8988T (cell line): ENCODE results near the gene COL18A1.
"Not testable (repeated sequence)": the region's sequence is repeated elsewhere in the genome, so short reads cannot be mapped to it uniquely, and the experiment has no call there.

Experiments used
- DNase-seq: peaks from one replicate; pipeline ENCODE4 v3.0.0; 2011

The COL18A1 gene

DNA sequence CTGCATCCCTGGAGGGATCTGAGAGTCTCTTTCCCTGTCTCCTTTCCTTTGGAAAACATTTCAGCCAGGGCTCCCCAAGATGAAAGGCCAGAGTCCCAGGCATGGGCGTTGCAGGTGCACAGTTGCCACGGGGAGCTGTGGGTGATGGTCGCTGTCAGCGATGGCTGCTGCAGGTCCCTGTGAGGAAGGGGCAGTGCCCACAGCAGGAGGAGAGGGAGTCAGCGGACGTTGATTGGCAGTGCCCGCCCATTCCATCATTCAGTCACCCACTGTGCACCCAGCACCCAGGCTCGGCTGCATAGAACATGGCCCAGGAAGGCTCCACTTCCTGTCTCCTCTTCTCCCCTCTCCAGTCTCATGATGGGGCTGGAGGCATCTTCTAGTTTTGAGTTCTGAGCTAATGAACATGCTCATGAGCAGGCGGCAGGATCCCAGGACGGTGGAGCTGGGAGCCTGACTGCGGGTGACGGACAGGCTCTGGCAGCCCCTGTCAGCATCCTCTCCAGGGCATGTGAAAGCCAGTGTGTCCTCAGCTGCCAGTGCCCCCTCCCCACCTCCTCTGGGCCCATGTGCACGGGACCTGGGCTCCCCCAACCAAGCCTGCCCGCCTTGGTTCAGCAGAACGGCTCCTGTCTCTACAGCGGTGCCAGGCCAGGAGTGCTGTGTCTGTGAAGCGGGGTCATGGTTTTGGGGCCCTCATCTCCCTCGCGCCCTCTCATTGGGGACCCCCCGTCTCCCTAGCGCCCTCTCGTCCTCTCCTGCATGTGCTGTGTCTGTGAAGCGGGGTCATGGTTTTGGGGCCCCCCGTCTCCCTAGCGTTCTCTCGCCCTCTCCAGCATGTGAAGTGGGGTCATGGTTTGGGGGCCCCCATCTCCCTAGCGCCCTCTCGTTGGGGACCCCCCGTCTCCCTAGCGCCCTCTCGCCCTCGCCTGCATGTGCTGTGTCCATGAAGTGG is 24.5 kb downstream of the COL18A1 start:
- no peak for DNase-seq

GRCh38 chr21:45430521-45431501 is 25.8 kb downstream of the COL18A1 start:
- DNase-seq: no peak

DNA sequence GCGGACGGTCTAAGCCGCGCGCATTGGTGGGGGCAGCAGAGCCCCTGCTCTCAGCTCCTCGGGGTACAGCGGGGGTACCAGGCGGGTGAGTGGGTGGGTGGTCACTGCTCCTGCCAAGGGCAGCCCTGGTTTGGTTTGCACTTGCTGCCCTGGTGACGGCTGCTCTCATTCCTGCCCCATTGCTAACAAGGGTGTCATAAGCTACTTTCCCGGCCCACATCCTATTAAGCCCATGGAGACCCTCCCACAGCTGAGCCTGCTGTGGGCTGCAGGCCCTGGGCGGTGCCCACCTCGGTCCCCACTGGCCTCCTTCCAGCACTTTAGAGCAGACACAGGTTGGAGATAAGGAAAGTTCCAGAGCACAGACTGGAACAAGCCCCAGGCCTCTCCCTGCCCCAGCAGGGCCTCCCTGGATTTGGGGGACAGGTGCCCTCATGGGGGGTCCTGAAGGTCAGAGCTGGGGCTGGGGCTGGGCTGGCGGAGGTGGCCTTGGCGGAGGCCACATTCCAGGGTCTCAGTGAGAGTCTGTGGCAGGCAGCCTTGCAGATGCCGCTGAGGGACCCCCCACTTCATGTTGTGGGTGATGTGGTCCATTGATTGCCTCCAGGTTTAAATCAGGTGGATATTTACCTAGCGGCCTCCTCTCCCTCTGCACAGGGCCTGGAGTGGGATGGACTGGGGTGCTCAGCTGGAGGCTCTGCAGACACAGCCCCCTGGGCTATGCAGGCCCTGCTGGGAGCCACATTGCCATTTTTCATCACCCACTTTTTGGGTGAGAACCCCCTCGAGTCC is 27.0 kb downstream of the COL18A1 start:
- no peak for DNase-seq

GRCh38 chr21:45432575-45433255 is 27.8 kb downstream of the COL18A1 start:
- DNase-seq: no peak

DNA sequence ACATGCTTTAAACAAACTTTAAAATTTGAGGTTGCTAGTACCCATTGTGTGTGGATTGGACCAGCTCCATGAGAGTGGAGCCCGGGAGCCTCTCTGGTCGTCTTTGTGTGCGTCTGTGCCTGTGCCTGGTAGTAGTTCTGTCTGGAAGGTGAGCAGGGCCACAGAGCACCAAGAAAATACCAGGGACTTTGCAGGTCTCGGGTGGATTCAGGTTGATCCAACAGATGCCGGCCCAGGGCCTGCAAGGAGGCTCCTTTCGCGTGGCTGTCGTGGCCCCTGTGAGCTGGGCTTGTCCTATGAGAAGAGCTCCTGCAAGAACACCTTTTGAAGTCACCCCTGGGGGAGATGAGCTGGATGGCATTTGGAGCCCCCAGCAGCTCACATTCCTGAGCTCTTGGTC is 28.3 kb downstream of the COL18A1 start:
- DNase-seq: no peak

DNA sequence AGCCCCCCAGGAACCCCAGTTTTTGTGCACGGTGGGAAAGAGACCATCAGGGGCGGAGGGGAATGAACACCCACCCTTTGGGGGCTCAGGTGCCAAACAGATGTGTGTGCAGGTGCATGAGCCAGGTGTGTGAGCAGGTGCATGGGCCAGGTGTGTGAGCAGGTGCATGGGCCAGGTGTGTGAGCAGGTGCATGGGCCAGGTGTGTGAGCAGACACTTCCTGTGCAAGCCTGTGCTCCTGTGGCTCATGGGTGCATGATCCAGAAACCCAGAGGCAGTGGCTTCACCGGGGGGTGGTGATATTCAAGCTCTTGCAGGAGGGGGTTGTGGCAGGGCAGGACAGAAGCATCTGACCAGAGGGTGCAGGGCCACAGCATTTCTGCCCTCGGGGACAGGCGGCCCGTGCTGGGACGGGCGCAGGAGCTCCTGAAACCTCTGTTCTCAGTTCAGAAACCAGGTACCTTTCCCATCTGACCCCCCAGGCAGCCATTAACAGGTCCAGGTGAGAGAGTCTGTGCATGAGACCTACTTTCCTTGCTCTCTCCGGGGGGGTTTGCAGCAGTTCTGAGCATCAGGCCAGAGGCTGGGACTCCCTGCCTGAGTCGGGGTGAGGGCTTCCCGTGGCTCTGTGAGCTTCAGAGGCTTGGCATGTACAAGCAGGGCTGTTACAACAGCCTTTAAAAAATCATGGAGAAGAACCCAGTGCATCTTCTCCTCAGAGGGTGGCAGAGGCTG is 29.1 kb downstream of the COL18A1 start:
- no peak for DNase-seq

- DNase-seq: no peak
Measured at GRCh38 chr21:45434645-45435217, 29.8 kb downstream of the COL18A1 start.

DNA sequence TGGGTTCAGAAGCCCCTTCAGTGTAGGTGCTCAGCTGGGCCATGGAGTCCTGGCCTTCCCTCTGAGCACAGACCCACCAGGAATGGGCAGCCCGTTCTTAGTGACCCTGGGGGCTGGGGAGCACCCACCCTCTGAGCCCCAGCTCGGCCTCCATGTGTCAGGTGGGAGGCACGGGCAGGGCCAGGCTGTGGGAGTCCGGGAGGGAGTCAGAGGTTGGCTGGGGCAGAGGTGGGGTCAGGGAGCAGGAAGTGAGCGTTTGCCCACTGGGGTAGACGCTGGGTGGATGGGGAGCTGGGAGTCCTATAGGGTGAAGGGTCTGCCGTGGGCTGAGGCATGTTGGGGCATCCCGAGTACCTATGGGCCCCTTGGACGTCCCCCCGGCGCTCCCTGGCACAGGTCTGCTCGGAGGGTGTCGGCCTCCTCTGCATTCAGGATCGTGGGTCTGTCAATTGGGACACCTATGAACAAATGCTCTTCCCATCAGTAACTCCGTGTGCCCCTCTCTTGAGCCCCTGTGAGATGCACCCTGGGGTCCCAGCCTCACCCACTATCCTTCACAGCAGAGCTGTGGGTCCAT is 30.5 kb downstream of the COL18A1 start:
- no peak for DNase-seq

- no peak for DNase-seq
Measured at GRCh38 chr21:45436351-45437065, 31.5 kb downstream of the COL18A1 start.

- not testable (repeated sequence) for DNase-seq
Measured at GRCh38 chr21:45437844-45438243, 32.9 kb downstream of the COL18A1 start.

DNA sequence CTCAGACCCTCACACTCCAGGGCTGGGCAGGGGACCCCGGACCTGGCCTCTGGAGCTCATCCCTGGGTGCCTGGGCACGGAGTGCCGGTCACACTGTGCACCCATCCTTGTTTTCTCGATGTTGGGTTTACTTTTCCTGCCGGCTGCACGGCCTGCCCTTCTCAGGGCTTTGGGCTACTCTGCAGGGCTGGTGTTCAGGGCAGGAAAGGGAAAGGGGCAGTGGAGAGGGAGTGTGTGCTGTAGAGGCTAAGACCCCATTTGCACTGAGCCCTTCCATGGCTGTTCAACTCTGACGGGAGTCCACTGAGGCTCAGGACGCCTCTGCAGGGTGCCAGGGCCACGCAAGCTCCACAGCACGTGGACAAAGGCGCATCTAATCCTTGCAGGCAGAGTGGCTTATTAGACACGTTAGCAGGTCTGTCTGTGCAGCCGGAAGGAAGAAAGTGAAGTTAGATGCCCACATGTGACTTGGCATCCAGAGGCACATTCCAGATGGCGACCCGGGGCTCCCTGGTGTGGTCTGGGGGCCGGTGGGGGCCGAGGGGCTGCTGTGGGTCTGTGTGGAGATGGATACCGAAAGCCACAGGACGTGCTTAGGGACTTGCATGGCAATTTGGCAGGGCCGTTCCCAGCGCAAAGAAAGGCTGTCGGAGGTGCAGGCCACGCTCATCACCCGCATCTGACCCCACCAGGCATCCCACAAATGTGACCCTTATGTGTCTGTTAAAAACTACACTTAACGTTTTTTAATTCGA is 33.6 kb downstream of the COL18A1 start:
- no peak for DNase-seq

- DNase-seq: peak; percentile 99
Measured at GRCh38 chr21:45439161-45439872, 34.4 kb downstream of the COL18A1 start.

DNA sequence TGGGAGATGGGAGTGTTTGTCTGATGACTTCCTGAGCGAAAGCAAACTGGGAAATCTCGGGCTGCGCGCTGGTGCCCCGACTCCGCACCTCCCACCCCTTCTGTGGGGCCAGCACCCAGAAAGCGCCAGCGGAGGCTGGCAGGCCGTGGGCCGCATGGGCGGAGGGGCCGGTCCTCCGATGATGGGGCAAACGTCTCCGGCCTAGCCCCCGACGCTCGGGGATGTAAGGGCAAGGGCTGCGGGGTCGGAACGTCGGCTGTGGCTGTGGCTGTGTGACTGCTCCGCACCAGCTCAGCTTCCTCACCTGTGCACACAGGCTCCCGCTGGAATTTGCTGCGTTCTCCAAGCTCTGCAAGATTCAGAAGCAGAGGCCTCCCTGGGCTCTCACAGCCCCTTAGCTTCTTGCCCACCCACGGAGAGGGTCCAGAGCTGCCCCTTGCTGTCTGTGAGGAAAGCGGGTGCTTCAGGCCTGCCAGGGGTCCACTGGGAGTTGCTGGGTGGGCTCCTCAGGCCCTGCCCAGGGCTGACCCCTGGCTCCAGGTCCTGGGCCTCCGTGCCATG is 35.0 kb downstream of the COL18A1 start:
- no peak for DNase-seq

DNA sequence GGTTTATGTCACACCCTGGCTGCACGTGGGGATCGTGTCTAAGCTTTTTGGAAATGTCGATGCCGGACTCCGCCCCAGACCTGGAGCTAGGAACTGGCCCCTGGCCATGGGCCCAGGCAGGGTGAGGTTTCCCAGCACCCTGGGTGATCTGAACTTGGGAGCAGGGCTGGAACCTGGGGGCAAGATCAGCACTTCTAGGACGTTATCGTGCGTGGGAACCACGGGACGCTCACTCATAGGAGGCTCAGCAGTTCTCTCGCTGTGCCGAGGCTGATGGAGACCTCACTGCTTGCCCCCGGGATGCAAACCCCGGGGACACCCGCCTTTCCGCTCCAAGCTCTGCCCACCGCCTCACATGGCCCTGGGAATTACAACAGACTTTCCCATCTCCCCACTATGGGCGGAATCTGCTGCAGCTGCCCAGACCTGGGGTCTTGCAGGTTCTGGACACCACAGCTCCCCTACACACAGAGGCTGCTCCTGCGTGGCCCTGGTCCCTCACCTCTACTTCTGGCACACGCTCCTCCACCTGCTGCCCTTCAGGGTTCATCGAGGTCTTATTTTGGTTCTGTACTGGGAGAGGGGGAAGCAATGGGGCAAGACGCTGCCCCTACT is 35.9 kb downstream of the COL18A1 start:
- DNase-seq: no peak

GRCh38 chr21:45441431-45442255 is 36.7 kb downstream of the COL18A1 start:
- no peak for DNase-seq

DNA sequence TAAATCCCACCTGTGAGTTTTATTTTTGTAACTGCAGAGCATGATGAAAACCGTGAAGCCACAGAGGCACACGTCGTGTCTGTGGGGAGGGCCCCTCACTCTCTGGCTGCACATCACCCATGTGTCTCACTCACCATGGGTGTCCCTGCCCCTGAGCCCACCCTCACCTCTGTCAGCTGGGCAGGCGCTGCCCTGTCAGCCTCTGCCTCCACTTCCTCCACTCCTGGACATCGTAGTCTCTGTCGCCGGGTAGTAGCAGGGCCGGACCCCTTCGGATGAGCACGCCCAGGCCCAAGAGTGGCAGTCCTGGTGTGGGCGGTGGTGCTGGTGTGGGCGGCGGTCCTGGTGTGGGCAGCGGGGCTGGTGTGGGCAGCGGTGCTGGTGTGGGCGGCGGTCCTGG is 37.3 kb downstream of the COL18A1 start:
- no peak for DNase-seq
